Measurements from ENCODE around the gene PROKR1. TPM values are rescaled to one million over a fixed set of nuclear protein-coding genes. Genes with fewer than 3 reads are reported as not detected.

The PROKR1 gene
- total and polyA plus RNA-seq, 4 donors = 2.2 to 5.8 (median 4.9) TPM

Other genes with a start within 250 kb of the PROKR1 start
- gene FBXO48, start 176.3 kb upstream of the PROKR1 start, total RNA-seq = 1 to 10 TPM in 1 of 2 donors, under 1 TPM in 1; 0.72 to 1.3 TPM
- 1 to 10 TPM; 2.2 to 2.3 TPM for gene FBXO48, start 176.3 kb upstream of the PROKR1 start, polyA plus RNA-seq (ENCODE audit: insufficient read length in 2 of 2)
- 1 to 10 TPM; 5.8 to 9.5 TPM for gene APLF, start 176.0 kb upstream of the PROKR1 start, total RNA-seq
- 1 to 10 TPM; 1.0 to 1.6 TPM for gene APLF, start 176.0 kb upstream of the PROKR1 start, polyA plus RNA-seq (ENCODE audit: insufficient read length in 2 of 2)
- gene ARHGAP25, start 91.2 kb downstream of the PROKR1 start, total RNA-seq = 1 to 10 TPM; 6.5 to 7.2 TPM
- 1 to 10 TPM; 3.9 to 4.3 TPM for gene ARHGAP25, start 91.2 kb downstream of the PROKR1 start, polyA plus RNA-seq (ENCODE audit: insufficient read length in 2 of 2)
- gene BMP10, start 227.8 kb downstream of the PROKR1 start, total RNA-seq = not detected
- gene BMP10, start 227.8 kb downstream of the PROKR1 start, polyA plus RNA-seq (ENCODE audit: insufficient read length in 2 of 2) = not detected

Data from spinal cord (tissue), 4 donors.